ENCODE measurements around the gene CSPG5. TPM values are rescaled to one million over a fixed set of nuclear protein-coding genes. Genes with fewer than 3 reads are reported as not detected.

CSPG5 gene
- total RNA-seq, 2 donors from 2014 or later, result 0.14 to 0.92 TPM

DNA sequence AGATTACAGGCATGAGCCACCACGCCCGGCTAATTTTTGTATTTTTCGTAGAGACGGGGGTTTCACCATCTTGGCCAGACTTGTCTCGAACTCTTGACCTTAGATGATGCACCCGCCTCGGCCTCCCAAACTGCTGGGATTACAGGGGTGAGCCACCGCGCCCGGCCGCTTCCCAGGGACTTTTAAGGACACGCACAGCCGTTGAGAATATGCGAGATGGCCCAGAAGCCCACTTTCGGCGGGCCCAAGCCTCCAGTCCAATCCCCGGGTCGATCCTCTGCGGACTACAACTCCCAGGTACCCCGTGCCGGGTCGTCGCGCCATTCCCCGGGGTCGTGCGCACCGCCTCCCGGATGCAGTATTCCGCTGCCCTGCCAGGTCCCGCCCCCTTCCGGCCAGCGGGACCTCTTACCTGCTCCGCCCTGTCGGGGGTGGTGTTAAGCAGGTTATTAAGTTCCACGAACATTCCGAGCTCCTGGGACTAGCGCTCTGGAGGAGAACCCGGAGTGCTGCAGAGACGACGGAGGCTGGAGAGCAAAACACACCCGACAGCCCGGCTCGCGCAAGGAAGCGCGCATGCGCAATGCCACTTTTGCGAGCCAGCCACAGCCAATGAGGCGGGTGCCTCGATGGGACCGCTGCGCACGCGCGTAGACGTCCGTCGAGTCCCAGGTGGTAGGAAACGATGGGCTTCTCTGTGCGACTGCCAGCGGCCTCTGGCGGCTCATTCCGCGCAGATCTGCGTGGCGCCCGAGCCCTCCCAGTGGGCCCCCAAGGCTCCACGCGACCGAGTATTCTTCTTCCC, 65.3 kb downstream of the CSPG5 start, which contains the start of gene ELP6:
ELP6 (minus strand) TSS at position 588 of the 805 bp plus-strand sequence; CDS start at position 466, 122 bp downstream.
- Histone ChIP-seq H3K36me3 (peaks cover 7% of the 10 kb centered on the region), H3K4me1 (ENCODE audit: control insufficient read depth in 1 of 2, low read depth in 2 of 2) (peaks cover 0 to 11% of the 10 kb centered on the region in 2 donors), H3K27me3 (replicated peaks; ENCODE audit: insufficient read depth) (no peaks in the 10 kb centered on the region), H3K27ac (peak within 1 kb of the TSS; percentile 94), H3K9me3 (no peaks in the 10 kb centered on the region), H3K4me3 (peak within 1 kb of the TSS; percentile 92)
- DNase-seq (ENCODE audit: low spot score), result peak; percentile 88
- ATAC-seq (ENCODE audit: insufficient number of reproducible peaks, low FRiP score, low read depth), result peak; percentile 94
- TF ChIP-seq, protein P1, sequence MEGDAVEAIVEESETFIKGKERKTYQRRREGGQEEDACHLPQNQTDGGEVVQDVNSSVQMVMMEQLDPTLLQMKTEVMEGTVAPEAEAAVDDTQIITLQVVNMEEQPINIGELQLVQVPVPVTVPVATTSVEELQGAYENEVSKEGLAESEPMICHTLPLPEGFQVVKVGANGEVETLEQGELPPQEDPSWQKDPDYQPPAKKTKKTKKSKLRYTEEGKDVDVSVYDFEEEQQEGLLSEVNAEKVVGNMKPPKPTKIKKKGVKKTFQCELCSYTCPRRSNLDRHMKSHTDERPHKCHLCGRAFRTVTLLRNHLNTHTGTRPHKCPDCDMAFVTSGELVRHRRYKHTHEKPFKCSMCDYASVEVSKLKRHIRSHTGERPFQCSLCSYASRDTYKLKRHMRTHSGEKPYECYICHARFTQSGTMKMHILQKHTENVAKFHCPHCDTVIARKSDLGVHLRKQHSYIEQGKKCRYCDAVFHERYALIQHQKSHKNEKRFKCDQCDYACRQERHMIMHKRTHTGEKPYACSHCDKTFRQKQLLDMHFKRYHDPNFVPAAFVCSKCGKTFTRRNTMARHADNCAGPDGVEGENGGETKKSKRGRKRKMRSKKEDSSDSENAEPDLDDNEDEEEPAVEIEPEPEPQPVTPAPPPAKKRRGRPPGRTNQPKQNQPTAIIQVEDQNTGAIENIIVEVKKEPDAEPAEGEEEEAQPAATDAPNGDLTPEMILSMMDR (IDR thresholded peaks at IDR 0.05), result peak; percentile 17

DNA sequence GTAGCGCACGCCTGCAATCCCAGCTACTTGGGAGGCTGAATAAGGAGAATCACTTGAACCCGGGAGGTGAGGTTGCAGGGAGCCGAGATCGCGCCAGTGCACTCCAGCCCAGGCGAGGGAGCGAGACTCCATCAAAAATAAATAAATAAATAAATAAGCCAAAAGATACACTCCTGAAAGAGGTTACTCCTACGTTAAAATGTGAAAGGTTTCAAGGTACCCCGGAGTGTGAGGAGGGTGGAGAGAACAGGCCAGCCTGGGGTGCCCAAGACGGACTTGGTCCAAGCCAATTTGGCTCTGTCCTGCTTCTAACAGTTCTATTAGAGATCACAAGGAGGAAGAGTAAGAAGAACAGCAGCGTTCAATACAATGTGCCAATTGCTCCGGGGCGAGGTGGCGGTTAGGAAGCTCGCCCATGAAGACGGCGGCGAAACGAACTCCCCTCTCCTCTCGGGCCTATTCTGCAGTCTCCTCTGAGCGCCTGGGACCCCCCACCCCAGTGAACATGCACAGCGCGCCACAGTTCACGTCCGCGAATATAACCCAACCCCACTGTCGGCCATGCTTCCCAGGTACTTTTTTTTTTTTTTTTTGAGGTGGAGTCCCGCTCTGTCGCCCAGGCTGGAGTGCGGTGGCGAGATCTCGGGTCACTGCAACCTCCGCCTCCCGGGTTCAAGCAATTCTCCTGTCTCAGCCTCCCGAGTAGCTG, 66.1 kb downstream of the CSPG5 start:
- Histone ChIP-seq H3K9me3 (no peaks in the 10 kb centered on the region), H3K27ac (peak overlapping the region; percentile 94), H3K4me1 (ENCODE audit: control insufficient read depth in 1 of 2, low read depth in 2 of 2) (peaks cover 0 to 11% of the 10 kb centered on the region in 2 donors), H3K4me3 (peak overlapping the region; percentile 92), H3K36me3 (peaks cover 12% of the 10 kb centered on the region), H3K27me3 (replicated peaks; ENCODE audit: insufficient read depth) (no peaks in the 10 kb centered on the region)
- TF ChIP-seq, protein P1 (IDR thresholded peaks at IDR 0.05), result no peak
- DNase-seq (ENCODE audit: low spot score), result no peak
- no peak for ATAC-seq (ENCODE audit: insufficient number of reproducible peaks, low FRiP score, low read depth)

Other genes with a start within 250 kb of the CSPG5 start
- gene PTPN23, start 197.8 kb downstream of the CSPG5 start, total RNA-seq, result 10 to 100 TPM; 32.2 to 50.4 TPM
- gene SCAP, start 102.9 kb downstream of the CSPG5 start, total RNA-seq, result 100 to 1,000 TPM in 1 of 2 donors, 10 to 100 TPM in 1; 80.0 to 106 TPM
- gene ELP6, start 65.2 kb downstream of the CSPG5 start, total RNA-seq, result 10 to 100 TPM; 16.5 to 28.7 TPM
- 10 to 100 TPM; 37.2 to 38.7 TPM for gene SMARCC1, start 203.0 kb upstream of the CSPG5 start, total RNA-seq
- gene DHX30, start 224.3 kb upstream of the CSPG5 start, total RNA-seq, result 10 to 100 TPM; 60.2 to 68.4 TPM